Mammary epithelial cell (primary cell): ENCODE data around the gene IHH.

Experiments used
- CTCF ChIP-seq, 2 donors: IDR thresholded peaks in 1 of 2; conservative IDR thresholded peaks in 1 of 2; 2 replicates each; pipeline ENCODE4 v1.5.1; 2011 to 2012; ENCODE audit warnings: inconsistent platforms in 2 of 2, low read length in 2 of 2, mild to moderate bottlenecking in 2 of 2, control low read depth in 1 of 2, low read depth in 1 of 2; ENCODE audit not compliant: insufficient read depth in 1 of 2; ENCODE audit errors: extremely low read depth in 1 of 2
- EZH2 ChIP-seq: IDR thresholded peaks from 2 replicates; pipeline ENCODE4 v1.6.1; 2012; ENCODE audit warnings: low read length, inconsistent platforms, borderline replicate concordance

GRCh38 chr2:219065484-219065883 is 4.8 kb upstream of the IHH start:
- TF ChIP-seq CTCF (conservative IDR thresholded peaks at IDR 0.05 in 1 of 2, IDR thresholded peaks at IDR 0.05 in 1 of 2; ENCODE audit: extremely low read depth in 1 of 2, insufficient read depth in 1 of 2, low read depth in 1 of 2, low read length in 2 of 2), result no peak
- TF ChIP-seq EZH2, result no peak
